ENCODE measurements around the gene SERINC3.

SERINC3 gene

DNA sequence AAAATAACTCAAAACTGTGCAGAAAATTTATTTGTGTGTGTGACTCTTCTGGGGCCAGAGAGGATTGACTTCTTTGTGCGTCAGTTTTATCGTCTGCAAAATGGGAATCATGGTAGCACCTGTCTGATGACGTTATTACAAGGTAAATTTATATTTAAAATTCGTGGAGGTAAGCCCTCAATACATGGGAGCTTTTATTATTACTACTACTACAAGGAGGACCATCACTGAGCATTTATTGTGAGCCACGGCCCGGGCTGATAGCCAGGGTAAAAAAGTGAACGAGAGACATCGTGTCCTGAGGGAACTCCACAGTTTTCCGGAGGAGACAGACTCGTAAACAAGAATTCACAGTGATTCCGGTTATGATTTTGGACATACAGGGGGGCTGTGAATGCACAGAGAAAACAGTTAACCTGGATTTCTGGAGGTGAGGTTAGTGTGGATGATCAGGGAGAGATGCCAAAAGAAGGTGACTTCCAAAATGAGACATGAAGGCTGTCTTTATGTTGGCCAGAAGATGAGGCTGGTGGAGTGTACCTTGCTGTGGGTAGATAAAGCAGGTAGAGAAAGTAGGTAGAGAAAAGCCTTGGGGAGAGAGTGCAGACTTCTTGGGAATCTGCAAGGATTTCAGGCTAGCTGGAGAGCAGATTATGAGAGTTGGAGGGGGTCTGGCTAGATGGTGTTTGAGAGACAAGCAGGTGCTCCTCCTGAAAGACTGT, 10.6 kb upstream of the SERINC3 start:
- no peak for DNase-seq

DNA sequence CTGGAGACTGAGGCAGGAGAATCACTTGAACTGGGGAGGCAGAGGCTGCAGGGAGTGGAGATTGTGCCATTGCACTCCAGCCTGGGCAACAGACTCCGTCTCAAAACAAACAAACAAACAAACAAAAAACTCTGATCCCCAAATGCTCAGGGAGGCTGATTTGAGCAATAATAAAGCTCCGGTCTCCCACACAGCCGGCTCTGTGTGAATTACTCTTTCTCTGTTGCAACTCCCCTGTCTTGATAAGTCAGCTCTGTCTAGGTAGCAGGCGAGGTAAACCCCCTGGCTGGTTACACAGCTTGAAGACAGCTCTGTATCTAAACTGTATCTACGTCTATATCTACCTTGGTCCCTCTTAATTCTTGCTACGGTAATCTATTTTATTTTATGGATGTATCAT, 6.4 kb upstream of the SERINC3 start:
- DNase-seq: no peak

DNA sequence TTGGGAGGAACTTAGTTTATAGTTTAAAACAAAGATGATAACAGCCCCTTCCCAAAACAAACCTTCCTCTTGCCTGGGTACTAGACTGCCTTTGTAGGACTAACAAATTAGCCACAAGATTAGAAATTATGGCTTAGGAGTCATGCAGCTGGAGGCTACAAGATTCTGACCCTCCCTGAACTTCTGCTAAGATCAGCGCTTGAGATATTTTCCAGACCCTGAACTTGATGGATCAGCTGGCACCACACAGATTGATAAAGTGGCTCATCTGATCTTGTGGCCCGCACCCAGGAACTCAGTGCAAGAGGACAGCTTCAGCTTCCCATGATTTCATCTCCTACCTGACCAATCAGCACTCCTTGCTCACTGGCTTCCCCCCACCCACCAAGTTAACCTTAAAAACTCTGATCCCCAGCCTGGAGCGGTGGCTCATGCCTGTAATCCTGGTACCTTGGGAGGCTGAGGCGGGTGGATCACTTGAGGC, 5.9 kb upstream of the SERINC3 start:
- DNase-seq: no peak

DNA sequence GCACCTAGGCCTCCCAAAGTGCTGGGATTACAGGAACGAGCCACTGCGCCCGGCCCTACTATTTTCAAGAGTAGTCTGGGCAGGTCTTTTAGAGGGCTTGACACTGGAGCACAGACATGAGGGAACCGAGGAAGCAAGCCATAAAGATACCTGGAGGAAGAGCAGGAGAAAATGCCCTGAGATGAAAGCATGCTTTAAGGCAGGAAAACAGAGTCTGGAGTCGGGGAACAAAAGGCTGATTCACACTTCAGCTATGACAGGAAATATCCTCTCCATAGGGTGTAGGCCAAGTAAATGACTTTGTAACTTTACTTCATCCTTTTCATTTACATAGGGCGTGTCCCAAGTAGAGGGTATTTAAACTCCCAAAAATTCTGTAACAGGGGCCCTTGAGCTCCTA, 4.3 kb upstream of the SERINC3 start:
- no peak for DNase-seq

DNA sequence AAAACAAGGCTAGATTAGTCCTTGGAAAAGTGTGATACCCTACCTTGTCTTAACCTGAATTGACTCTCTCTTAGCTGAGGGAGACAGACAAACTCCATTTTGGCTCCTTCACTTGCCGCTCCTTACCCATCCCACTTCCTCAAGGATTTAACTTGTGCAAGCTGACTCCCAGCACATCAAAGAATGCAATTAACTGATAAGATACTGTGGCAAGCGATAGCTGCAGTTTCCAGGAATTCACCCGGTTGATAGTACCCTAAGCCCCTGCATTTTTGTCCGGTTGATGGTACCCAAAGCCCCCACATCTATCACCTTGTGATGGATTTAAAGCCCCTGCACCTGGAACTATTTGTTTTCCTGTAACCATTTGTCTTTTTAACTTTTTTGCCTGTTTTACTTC, 1.9 kb upstream of the SERINC3 start:
- DNase-seq: no peak

DNA sequence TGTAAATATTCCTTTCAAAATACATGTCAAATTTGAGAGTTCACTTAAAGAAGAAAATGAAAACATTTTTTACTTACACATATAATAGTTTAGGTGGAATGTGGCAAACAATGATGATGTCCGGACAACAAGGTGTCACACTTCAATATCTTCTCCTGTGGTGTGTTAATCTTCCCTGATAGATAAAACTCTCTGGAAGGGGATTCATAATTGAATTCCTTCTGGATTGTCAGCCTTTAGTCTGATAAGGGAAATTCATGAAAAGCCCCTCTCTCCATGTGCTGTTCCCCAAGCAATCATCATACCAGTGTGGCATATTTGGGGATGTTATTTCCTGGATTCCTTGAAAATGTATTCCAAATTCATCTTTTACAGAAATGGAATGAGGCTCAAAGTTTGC, 971 bp upstream of the SERINC3 start:
- no peak for DNase-seq

DNA sequence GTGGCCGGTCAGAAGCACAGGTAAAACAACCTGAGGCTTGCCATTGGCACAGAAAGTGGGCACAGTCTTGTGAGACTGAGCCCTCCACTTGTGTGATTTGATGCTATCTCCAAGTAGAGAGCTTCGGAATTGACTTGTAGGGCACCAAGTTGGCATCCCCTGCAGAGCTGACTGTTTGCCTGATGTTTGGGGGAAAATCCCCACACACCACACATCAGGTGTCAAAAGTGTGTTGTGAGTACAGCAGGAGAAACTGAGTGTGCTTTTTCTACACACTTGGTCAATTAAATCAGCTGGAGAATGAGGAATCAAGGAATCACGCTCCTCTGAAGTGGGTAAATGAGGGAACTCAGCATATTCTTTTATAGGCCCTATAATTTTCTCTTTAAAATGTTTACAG, 989 bp downstream of the SERINC3 start:
- no peak for DNase-seq

DNA sequence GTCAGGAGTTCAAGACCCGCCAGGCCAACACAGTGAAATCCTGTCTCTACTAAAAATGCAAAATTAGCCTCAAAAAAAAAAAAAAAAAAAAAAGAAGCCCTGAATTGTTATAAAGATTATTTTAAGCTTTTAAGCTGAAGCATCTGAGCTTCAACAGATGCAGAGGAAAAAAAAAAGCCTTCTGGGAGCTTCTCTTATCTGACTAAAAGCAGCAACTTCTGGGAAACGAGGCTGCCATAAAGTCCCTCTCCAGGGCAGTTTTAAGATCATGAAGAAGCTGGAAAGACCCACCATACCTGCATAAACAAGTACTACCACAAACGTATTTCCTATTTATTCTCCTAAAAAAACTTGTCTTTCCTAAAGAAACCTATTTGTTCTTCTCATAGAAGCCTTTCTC, 3.6 kb downstream of the SERINC3 start:
- DNase-seq: no peak

DNA sequence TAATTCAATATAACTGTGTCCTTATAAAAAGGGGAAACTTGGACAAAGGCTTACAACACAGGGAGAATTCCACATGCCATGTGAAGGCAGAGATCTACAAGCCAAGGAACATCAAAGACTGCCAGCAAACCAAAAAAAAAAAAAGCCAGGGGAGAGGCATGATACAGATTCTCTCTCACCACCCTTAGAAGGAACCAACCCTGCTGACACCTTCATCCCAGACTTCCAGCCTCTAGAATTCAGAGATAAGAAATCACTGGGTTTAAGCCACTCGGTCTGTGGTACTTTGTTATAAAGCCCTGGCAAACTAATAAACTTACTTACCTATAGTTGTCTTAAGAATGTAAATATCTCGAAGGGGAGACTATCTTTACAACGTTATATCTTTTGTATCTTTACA, 4.4 kb downstream of the SERINC3 start:
- DNase-seq: no peak

DNA sequence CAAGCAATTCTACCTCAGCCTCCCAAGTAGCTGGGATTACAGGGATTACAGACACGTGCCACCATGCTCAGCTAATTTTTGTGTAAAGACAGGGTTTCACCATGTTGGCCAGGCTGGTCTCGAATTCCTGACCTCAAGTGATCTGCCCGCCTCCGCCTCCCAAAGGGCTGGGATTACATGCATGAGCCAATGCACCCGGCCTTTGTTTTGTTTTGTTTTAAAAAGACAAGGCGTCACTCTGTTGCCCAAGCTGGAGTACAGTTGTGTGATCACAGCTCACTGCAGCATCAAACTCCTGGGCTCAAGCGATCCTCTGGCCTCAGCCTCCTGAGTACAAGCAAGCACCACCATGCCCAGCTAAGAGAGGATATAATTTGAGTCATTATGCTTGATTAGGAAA, 5.4 kb downstream of the SERINC3 start:
- DNase-seq: no peak

DNA sequence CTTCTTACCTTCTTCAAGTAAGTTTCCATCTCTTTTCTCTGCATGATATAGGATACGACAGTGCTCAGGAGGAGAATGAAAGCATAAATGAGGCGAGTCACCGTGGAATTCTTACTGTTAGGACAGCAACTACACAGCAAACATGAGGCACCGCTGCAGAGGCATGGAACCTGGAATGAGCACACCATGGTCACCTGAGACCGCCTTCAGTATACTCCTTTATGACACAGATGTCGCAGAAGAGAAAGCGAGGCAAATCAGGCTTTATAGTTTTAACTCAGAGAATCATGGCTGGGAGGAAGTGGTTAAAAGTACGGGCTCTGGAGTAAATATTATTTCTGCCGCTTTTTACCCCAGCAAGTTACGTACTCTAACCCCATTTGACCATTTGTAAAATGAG, 8.0 kb downstream of the SERINC3 start:
- no peak for DNase-seq

DNA sequence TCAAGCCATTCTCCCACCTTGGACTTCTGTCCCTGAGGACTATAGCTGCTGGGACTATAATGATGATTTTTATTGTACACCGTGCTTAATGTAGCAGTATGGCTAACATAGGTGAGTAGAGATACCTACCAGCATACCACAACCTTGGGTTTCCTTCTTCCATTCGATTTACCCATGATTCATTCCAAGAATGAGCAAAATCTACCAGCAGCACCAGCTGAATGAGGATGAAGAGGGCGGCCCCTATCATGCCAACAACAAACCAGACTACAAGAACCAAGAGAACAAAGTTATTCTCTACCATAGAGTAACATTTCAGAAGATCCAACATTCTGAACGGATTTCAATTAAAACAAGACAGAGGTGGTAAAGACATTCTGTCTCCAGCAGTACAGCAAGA, 12.1 kb downstream of the SERINC3 start:
- no peak for DNase-seq

DNA sequence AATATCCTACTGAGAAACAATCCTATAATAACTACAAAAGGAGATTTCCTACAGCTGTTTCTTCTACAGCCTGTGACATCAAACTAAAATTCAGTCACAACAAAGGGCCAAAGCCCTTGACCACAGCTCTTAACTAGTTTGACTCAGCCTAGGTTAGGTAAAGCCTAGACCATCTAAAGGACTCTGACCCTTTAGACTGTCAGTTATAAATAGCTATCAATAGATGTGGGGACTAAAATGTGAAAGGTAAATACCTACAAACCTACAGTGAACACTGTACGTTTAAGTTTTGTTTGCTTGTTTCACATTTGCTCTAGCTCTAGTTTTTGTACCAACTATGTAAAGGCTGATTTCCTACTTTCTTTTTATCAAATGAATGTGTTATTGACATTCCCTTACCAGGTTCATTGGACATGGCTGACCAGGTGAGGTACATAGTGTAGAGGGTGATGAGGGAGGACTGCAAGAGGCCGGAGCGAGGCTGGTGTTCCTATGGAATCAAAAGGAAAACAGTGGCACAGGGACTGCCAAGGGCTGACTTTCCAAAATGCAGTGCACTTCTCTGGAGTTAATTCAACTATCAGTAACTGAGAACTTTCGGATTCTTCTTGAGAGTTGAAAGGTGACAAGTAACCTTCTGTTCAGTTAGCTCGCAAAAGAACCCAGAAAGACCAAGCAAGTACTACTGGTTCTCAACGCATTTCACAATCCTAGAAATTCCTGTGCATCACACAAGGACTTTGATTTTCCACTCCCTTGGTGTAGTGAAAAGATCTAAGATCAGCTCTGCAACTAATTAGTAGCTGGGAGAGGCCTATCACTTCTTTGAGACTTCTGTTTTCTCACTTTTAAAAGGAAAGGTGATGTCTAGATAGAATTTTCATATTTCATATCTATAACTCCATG, 17.2 kb downstream of the SERINC3 start:
- no peak for DNase-seq

DNA sequence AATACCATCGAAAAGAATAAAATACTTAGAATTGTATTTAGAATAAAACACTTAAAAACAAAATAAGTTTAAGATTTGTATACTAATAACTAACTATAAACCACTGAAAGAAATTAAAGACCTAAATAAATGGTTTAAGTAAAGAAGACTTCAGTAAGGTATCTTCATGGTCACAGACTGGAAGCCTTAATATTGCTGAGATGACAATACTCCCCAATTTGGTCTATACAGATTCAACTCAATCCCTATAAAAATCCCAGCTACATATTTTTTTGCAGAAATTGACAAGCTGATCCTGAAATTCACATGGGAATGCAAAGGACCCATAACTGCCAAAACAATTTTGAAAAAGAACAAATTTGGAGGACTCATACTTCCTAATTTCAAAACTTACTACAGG, 18.9 kb downstream of the SERINC3 start:
- no peak for DNase-seq

DNA sequence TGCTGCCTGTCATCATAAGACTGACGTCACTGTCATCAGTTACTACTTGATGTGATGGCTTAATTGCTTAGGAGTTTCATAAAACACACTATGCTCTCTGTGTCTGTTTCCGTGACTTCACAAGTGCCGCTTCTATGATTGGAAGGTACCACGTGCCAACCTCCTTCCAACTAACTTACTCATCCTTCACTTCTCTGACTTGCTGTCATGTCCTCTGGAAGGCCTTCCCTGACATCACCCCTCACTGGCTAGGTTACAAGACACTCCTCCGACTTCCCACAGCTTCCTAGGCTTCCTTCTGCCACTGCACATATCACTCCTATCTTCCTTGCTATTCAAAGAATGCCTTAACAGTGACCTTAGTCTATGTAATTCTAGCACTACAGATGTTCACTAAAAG, 20.4 kb downstream of the SERINC3 start:
- no peak for DNase-seq

DNA sequence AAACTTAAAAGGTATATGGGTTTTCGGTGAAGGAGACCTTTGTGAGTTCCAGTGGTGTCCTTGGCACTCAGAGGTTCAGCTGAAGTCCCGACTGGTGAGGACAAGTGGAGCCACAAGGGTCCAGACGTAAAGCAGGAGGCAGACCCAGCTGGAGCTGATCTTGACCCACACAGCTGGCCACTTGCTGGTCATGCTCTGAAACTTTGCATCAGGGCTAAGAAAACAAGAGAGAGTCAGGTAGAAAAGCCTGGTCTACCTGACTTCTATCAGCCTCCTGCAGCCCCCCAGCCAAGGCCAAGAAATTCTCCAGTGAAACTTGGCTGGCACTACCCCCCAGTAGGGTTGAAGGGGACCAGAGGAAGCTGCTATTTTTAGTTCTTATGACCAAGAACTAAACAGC, 21.6 kb downstream of the SERINC3 start:
- DNase-seq: no peak

DNA sequence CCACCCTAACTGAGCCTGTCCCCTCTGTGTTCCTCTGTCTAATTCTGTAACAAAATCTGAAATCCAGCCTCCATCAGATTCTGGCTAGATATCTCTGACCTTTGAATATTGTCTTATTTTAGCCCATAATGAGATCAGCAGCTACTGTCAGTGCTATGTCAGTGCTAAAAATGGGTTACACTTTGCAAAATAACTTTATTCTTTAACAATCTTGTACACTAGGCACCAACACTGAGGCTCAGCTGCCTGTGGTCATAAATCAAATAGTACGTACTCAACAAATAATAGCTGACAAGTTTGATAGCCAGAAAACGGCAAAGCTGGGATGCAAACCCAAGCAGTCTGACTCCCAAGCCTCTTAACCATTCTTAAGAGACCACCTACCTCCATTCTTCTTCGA, 24.1 kb downstream of the SERINC3 start:
- DNase-seq: no peak

DNA sequence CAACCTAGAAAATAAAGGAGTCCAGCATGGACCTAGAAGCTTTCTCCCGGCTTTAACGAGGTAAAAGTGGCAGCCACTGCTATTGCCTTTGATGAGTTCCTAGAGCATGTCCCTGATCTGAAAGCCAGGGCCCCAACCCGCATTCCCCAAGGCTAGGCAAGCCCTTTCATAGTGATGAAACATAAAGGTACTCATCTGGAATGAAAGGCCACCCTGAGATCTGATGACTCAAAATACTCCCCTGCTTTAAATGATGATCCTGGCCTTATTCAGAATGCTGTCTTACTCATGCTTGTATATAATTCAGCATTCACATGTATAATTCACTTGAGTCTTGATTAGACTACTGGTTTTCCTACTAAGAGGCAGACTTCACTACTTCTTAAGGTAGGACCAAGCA, 24.9 kb downstream of the SERINC3 start:
- DNase-seq: no peak

DNA sequence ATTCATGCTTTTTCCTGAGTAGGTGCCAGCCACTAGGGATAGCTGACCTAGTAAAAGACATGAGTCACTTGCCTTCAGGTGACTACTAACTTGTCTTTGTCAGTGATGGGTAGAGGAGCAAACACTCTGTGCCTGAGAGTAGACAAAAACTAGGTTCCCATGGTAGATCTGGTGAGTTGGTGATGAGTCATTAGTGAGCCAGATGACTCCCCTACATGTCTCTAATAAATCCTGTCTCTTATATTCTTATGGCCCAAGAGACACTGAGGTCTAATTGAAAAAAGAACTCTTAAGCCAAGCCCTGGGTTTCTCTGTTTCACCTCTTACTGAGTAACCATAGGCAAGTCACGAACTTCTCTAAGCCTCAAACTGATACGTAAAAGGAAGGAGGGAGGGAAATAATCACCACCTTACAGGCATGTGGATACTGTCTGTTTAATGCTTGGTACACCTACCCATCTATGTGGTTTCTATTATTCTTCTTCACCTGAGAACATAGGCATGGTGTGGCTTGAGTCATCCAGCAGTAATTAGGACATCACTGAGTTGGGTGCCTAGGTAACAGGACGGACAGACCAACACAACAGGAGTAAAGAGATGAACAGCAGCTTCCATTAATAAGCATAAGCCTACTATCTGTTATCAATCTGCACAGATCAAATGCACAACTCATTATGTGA, 25.9 kb downstream of the SERINC3 start:
- no peak for DNase-seq

DNA sequence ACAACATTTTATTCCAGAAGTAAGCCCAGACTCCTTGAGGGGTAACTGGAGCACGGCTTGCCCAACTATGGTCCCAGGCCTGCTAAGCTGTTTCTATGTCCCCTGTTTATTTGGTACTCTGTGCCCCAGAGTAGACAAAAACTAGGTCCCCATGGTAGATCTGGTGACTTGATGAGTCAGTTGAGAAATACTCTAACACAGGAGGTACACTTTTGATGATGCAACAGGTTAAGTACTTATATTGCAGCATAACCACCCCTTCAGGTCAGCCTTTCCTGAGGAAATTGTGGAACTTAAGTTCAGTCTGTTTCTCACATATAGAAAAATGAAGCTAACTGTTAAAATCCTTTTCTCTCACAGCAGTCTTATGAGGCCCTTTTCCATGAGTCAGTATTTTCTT, 26.6 kb downstream of the SERINC3 start:
- DNase-seq: no peak

DNA sequence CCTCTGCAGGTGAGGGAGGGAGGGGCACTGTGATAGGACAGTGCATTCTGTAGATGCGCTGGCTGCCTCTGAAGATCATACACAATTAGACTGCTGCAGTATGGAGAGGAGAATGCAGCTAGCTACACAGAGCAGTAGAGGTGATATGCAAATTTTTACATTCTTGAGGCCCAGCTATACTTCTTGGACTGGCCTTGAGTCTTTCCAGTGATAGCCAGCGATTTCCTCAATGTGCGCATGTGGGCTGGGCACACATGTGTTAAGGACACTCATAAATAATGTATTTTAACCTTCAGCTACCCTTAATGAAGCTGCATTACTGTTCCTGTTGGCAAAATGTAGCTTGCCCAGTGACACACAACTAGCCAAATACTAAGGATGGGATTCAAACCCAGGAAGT, 27.2 kb downstream of the SERINC3 start:
- DNase-seq: no peak

DNA sequence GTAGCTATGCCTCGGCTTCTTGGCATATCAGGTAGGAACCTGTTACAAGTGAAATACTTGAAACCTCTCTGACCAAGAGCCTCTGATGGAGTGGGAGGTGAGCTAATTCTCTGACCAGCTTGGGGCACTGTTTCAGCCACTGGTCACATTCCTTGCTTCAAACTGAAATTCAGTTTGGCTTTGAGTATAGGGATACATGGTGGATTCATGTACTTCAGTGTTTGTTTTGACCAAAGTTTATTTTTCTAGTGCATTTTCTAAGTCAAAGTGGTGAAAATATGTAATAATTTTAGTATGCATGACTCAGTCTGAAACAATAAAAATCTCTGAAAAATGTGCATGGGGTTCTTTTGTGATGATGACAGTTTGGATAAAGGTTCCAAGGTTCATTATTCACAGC, 27.6 kb downstream of the SERINC3 start:
- no peak for DNase-seq

DNA sequence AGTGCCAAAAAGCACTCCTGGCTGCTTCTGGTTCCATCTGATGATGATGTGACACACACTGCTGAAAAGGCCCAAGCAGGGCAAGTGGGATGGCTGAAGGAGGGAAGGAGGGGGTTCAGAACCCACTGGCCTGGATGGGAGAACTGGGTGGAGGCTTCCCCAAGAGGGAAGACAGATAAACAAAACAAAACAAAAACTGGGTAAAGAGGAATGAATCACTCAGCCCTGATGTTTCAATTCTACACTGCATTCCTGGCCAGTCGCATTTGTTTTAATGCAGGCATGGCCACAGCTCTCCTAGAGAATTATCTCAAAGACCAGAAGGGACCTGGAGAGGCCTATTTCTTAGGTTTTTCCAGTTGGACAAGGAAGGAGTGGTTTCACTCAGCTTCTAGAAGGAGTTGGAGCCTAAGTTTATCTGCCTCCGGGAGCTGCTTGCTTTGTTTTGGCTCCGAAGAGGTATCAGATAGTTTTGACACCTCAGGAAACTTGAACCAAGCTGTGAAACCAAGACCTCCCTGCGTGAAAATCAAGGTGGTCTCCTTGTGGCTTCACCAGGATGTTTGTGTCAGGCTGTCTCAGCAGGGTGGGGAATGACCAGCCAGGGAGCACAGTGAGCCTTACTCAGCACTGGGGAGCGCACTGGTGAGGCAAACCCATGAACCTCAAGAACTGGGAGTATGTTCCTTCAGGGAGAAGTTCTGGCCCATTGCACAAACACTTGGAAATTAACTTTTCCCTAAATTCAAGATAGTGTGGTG, 30.1 kb downstream of the SERINC3 start:
- DNase-seq: no peak
